Measurements from ENCODE around the gene PHLDB2.

PHLDB2 gene

DNA sequence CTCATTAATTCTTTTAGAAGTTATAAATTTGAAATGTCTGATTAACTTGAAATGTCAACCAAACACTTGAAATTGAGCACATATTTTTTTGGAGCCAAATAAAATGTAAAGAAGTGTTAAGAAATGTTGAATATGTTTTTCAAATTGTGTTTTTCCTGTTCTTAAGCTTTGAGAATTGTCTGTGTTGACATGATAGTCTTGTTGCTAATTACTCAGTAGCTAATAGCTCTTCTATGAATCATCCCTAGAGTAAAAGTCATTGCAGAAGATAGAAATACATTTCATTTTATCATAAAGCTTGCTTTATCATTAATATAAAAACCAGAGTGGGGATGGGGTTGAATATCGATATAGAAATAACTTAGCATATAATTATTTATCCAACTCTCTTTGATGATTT lies 77.9 kb downstream of the PHLDB2 start:
- no peak overlapping the region for H3K4me3 ChIP-seq (replicated peaks; ENCODE audit: low read depth, low read length)

DNA sequence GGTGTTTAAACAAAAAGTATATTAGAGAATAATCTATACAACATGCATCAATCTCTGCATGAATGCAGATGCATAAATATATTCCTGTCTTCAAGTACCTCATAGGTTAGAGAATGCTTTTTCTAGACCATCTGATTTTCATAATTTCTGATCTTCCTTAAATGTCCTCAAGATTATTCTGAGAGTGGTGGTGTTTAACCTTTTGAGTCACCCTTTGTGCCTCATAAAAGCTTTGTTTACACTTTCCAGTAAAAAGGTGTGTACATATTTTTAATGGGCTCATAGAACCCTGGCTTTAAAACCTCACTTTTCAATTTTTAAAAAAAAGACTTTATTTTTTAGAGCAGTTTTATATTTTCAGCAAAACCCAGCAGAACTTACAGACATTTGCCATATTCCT lies 78.8 kb downstream of the PHLDB2 start:
- no peak for DNase-seq (ENCODE audit: extremely low read depth, low read depth)
- TF ChIP-seq, protein P1, sequence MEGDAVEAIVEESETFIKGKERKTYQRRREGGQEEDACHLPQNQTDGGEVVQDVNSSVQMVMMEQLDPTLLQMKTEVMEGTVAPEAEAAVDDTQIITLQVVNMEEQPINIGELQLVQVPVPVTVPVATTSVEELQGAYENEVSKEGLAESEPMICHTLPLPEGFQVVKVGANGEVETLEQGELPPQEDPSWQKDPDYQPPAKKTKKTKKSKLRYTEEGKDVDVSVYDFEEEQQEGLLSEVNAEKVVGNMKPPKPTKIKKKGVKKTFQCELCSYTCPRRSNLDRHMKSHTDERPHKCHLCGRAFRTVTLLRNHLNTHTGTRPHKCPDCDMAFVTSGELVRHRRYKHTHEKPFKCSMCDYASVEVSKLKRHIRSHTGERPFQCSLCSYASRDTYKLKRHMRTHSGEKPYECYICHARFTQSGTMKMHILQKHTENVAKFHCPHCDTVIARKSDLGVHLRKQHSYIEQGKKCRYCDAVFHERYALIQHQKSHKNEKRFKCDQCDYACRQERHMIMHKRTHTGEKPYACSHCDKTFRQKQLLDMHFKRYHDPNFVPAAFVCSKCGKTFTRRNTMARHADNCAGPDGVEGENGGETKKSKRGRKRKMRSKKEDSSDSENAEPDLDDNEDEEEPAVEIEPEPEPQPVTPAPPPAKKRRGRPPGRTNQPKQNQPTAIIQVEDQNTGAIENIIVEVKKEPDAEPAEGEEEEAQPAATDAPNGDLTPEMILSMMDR (IDR thresholded peaks at IDR 0.05; ENCODE audit: low read depth, low read length, missing control alignments), result no peak
- no peak overlapping the region for H3K4me3 ChIP-seq (replicated peaks; ENCODE audit: low read depth, low read length)

More for the DNA sequence above, 77.9 kb downstream of the PHLDB2 start:
- DNase-seq (ENCODE audit: extremely low read depth, low read depth), result no peak
- TF ChIP-seq, protein P1 (IDR thresholded peaks at IDR 0.05; ENCODE audit: low read depth, low read length, missing control alignments), result no peak

DNA sequence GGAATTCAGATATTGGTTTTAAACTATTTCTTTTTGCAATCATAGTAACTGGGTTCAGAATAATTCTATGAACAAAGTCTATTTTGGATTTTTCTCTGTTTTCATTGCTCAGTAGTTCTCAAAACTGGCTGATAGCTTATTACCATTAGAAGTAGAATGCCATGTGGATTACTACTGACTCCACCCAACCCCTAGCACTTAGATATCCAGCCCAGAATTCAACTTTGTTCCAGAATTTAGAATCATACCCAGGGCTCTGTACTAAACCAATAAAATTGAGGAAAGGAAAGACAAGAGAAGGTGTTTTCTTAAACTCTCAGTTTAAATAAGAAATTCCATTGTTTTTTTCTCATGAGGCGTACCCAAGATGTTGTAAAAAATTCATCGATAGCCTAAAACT lies 80.8 kb downstream of the PHLDB2 start:
- DNase-seq (ENCODE audit: extremely low read depth, low read depth), result no peak
- TF ChIP-seq, protein P1 (IDR thresholded peaks at IDR 0.05; ENCODE audit: low read depth, low read length, missing control alignments), result no peak
- no peak overlapping the region for H3K4me3 ChIP-seq (replicated peaks; ENCODE audit: low read depth, low read length)

DNA sequence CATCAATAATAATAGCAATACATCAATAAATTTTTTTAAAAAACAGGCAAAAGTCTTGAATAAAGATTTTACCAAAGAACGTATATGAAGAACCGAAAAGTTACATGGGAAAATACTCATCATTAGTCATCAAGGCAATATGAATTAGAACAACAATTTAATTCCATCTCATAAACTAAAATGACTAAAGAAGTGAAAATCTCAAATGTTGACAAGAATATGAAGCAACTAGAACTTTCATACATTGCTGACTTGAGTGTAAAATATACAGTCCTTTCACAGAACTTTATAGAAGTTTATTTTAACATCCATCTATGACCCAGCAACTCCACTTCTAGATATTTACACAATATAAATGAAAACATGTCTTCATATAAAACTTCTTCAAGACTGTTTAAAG lies 84.5 kb downstream of the PHLDB2 start:
- TF ChIP-seq, protein P1 (IDR thresholded peaks at IDR 0.05; ENCODE audit: low read depth, low read length, missing control alignments), result no peak
- DNase-seq (ENCODE audit: extremely low read depth, low read depth), result no peak
- no peak overlapping the region for H3K4me3 ChIP-seq (replicated peaks; ENCODE audit: low read depth, low read length)

DNA sequence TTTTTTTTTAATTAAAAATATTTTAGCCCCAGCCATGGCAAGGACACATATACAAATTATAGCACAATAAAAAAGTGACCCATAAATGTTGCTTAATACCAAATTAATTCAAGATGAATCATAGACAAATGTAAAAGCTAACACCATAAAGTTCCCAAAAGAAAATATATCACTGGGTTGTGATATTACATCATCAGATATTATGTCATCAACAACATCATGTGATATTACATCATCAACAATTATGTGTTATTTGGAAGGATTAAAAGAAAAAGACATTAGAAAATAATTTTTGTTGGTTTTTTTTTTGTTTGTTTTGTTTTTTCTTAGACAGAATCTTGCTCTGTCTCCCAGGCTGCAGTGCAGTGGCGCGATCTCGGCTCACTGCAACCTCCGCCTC lies 85.3 kb downstream of the PHLDB2 start:
- H3K4me3 ChIP-seq (replicated peaks; ENCODE audit: low read depth, low read length), result no peak overlapping the region
- DNase-seq (ENCODE audit: extremely low read depth, low read depth), result no peak
- TF ChIP-seq, protein P1 (IDR thresholded peaks at IDR 0.05; ENCODE audit: low read depth, low read length, missing control alignments), result no peak

DNA sequence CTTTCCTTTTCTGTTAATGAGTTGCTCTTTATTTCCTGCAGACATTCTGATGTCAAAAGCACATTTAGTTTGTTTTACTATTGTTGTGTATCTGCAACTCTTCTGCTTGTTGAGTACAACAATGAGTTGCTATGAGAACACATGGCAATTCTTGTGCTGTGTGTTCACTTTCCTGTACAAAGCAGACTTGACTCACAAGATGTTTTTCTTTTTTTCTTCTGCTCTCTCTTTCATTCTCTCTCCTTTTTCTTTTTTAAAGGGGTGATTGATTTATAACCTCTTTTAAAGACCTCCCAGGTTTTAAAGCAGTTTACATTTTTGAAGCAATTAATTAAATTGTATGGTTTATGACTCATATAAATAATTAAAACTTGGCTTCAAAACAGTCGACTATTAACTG lies 88.2 kb downstream of the PHLDB2 start:
- peak; percentile 37 for DNase-seq (ENCODE audit: extremely low read depth, low read depth)
- TF ChIP-seq, protein P1 (IDR thresholded peaks at IDR 0.05; ENCODE audit: low read depth, low read length, missing control alignments), result no peak
- no peak overlapping the region for H3K4me3 ChIP-seq (replicated peaks; ENCODE audit: low read depth, low read length)

DNA sequence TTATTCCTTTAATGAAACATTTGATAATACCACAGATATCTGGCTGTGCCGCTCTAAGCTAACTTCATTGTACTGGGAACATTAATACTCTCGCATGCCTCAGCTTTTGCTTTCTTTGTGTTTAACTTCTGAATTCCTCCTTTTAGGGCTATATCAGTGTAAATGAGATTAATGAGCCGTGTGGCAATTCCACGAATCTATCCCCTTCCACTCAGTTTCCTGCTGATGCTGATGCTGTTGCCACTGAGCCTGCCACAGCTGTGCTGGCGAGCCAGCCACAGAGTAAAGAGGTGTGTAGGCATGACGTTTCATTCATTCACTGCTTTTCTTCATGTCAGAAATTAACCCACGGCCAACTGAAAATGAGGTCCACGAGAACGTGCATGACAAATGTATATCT lies 89.7 kb downstream of the PHLDB2 start:
- TF ChIP-seq, protein P1 (IDR thresholded peaks at IDR 0.05; ENCODE audit: low read depth, low read length, missing control alignments), result no peak
- H3K4me3 ChIP-seq (replicated peaks; ENCODE audit: low read depth, low read length), result no peak overlapping the region
- DNase-seq (ENCODE audit: extremely low read depth, low read depth), result no peak
